Hepatocyte (in vitro differentiated cells): Measurements from ENCODE around the gene CBX5.
"Not testable (repeated sequence)": the region's sequence is repeated elsewhere in the genome, so short reads cannot be mapped to it uniquely, and the experiment has no call there.

Experiments
- EZH2phosphoT487 ChIP-seq: fragments of 200-600 bp; sonication (generic); IDR thresholded peaks from one replicate; pipeline ENCODE4 v1.6.1; 2018; ENCODE audit warnings: antibody characterized with exemption, mild to moderate bottlenecking, low read depth, moderate library complexity; ENCODE audit not compliant: unreplicated experiment, severe bottlenecking
- TF ChIP-seq, protein P1 (sequence below): fragments of 200-600 bp; sonication (generic); IDR thresholded peaks from 2 replicates; pipeline ENCODE4 v1.5.1; 2016; ENCODE audit warnings: antibody characterized with exemption, mild to moderate bottlenecking; ENCODE audit not compliant: poor library complexity

DNA sequence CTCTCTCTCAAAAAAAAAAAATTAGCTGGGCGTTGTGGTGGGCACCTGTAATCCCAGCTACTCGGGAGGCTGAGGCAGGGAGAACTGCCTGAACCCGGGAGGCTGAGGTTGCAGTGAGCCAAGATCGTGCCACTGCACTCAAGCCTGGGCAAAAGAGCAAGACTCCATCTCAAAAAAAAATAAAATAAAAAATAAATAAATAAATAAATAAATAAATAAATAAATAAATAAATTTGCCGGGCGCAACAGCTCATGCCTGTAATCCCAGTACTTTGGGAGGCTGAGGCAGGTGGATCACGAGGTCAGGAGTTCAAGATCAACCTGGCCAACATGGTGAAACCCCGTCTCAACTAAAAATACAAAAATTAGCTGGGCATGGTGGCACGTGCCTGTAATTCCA is 94.6 kb downstream of the CBX5 start:
- TF ChIP-seq, protein P1, sequence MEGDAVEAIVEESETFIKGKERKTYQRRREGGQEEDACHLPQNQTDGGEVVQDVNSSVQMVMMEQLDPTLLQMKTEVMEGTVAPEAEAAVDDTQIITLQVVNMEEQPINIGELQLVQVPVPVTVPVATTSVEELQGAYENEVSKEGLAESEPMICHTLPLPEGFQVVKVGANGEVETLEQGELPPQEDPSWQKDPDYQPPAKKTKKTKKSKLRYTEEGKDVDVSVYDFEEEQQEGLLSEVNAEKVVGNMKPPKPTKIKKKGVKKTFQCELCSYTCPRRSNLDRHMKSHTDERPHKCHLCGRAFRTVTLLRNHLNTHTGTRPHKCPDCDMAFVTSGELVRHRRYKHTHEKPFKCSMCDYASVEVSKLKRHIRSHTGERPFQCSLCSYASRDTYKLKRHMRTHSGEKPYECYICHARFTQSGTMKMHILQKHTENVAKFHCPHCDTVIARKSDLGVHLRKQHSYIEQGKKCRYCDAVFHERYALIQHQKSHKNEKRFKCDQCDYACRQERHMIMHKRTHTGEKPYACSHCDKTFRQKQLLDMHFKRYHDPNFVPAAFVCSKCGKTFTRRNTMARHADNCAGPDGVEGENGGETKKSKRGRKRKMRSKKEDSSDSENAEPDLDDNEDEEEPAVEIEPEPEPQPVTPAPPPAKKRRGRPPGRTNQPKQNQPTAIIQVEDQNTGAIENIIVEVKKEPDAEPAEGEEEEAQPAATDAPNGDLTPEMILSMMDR, result not testable (repeated sequence)
- not testable (repeated sequence) for TF ChIP-seq EZH2phosphoT487
